HepG2 (cell line): Measurements from ENCODE around the gene DCAF7. TPM values are rescaled to one million over a fixed set of nuclear protein-coding genes. Genes with fewer than 3 reads are reported as not detected.
A peak's percentile ranks its signal among the peaks of the same experiment; 100 is the strongest.

Experiments used
- AHDC1 ChIP-seq: sonication (generic); formaldehyde crosslinking; IDR thresholded peaks from 2 replicates; pipeline ENCODE4 v1.5.1; 2020; ENCODE audit warnings: mild to moderate bottlenecking, missing genetic modification reagents, borderline replicate concordance
- FOXC1 ChIP-seq: sonication (generic); formaldehyde crosslinking; IDR thresholded peaks from 2 replicates; pipeline ENCODE4 v1.8.0; 2022; ENCODE audit warnings: mild to moderate bottlenecking, missing genetic modification reagents, borderline replicate concordance
- FOXP4 ChIP-seq: sonication (generic); formaldehyde crosslinking; IDR thresholded peaks from 2 replicates; pipeline ENCODE4 v1.4.0; 2020; ENCODE audit warnings: missing genetic modification reagents
- HIVEP1 ChIP-seq: sonication (generic); formaldehyde crosslinking; IDR thresholded peaks from 2 replicates; pipeline ENCODE4 v1.4.0; 2020; ENCODE audit warnings: mild to moderate bottlenecking, missing genetic modification reagents
- HOMEZ ChIP-seq: IDR thresholded peaks from 2 replicates; pipeline ENCODE4 v1.6.1; 2016; ENCODE audit warnings: low read depth
- HOXD1 ChIP-seq: sonication (generic); formaldehyde crosslinking; IDR thresholded peaks from 2 replicates; pipeline ENCODE4 v1.5.0; 2020; ENCODE audit warnings: missing genetic modification reagents
- KLF15 ChIP-seq: sonication (generic); formaldehyde crosslinking; IDR thresholded peaks from 2 replicates; pipeline ENCODE4 v1.8.1; 2023; ENCODE audit warnings: borderline replicate concordance, mild to moderate bottlenecking, inconsistent platforms, missing genetic modification reagents, mixed read lengths
- PREB ChIP-seq: sonication (generic); formaldehyde crosslinking; IDR thresholded peaks from 2 replicates; pipeline ENCODE4 v1.4.0; 2020; ENCODE audit warnings: missing genetic modification reagents
- SMAD3 ChIP-seq: sonication (generic); formaldehyde crosslinking; IDR thresholded peaks from 2 replicates; pipeline ENCODE4 v1.4.0; 2020; ENCODE audit warnings: missing genetic modification reagents
- SUZ12 ChIP-seq: fragments of 150-350 bp; IDR thresholded peaks from 2 replicates; pipeline ENCODE4 v1.6.1; 2014; ENCODE audit warnings: low read depth, low read length
- TFE3 ChIP-seq: IDR thresholded peaks from 2 replicates; pipeline ENCODE4 v1.6.1; 2016
- ZNF333 ChIP-seq: sonication (generic); formaldehyde crosslinking; IDR thresholded peaks from 2 replicates; pipeline ENCODE4 v1.4.0; 2020; ENCODE audit warnings: mild to moderate bottlenecking, missing genetic modification reagents, borderline replicate concordance
- polyA plus RNA-seq, 8 experiments: library from polyadenylated mRNA; depleted of rRNA in 3 of 8; stranded (reverse) in 7 of 8; unstranded in 1 of 8; fragments of >200 nt; fragmentation: Illumina TruSeq in 4 of 8; extraction: Trizol in 4 of 8; gene quantifications; 2 replicates each; pipeline versions ENCODE4 v1.2.1 to v1.2.3, GENCODE V29; 2011 to 2016; ENCODE audit warnings: low read depth in 4 of 8, missing spikeins in 1 of 8, mixed read lengths in 1 of 8; ENCODE audit not compliant: insufficient read depth in 1 of 8
- total RNA-seq, 5 experiments: library from RNA; depleted of rRNA; stranded (reverse); fragments of >200 nt; fragmentation: Illumina TruSeq; extraction: Trizol; gene quantifications; 2 replicates each; pipeline ENCODE4 v1.2.3, GENCODE V29; 2016; ENCODE audit warnings: low read depth in 1 of 5

Gene DCAF7
- total and polyA plus RNA-seq, 2 of the 13 experiments (the other 11 are each of a cell fraction or from before 2014, with no cell fraction given) = 55.2 to 73.4 TPM

- TF ChIP-seq FOXP4 (CRISPR knock-in tag) (no peak; the same call in 1 of the 2 replicates), SUZ12 (no peak), FOXC1 (peak; percentile 96), ZNF333 (CRISPR knock-in tag) (no peak; the same call in 1 of the 2 replicates), HOXD1 (CRISPR knock-in tag) (0 out of 2 replicates have a peak, but pooled peaks have one; percentile 18), SMAD3 (CRISPR knock-in tag) (peak; percentile 84), TFE3 (CRISPR knock-in tag) (peak; percentile 69), AHDC1 (CRISPR knock-in tag) (peak; percentile 96), PREB (no peak), KLF15 (CRISPR knock-in tag) (no peak), HOMEZ (CRISPR knock-in tag) (0 out of 2 replicates have a peak, but pooled peaks have one; percentile 27), HIVEP1 (CRISPR knock-in tag) (peak; percentile 10; the same call in 1 of the 2 replicates)
These were observed 19.0 kb upstream of the DCAF7 start (continued) for GRCh38 chr17:63531022-63531965.
